ENCODE results near the gene KLHL7.
"Not testable (repeated sequence)": the region's sequence is repeated elsewhere in the genome, so short reads cannot be mapped to it uniquely, and the experiment has no call there.

Gene KLHL7

DNA sequence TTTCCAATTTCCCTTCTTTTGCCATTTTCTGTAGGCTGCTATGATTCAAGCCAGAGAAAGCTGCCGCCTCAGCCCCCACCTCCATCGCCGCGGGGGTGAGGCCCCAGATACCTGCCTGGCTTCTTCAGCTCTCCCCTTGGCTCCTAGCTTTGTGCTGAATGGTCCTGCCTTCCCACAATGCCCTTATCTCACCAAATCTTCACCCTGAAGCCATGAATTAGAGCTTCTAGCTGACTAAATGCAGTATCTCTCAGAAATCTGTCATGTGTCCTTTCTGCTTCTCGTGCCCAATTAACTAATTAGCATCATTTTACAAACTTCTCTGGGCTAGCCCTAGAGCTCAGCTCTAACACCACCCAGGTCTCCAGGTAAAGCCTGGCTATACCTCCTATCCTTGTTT lies 108.8 kb downstream of the KLHL7 start:
- DNase-seq (ENCODE audit: low spot score) = no peak

DNA sequence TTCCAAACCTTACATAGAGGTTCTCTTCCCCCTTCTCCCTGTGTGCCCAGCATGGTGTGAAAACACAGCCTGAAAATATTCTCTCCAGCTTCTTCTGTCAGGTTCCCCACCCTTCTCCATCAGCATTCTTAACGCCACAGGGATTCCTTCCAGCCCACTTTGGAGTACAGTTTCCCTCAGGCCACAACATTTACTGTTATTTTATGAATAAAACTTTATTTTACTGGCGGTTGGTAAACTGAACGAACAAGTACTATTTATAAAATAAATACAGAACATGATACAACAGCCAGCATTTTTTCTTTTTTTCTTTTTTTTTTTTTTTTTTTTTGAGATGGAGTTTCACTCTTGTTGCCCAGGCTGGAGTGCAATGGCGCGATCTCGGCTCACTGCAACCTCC lies 109.4 kb downstream of the KLHL7 start:
- no peak for DNase-seq (ENCODE audit: low spot score)

GRCh38 chr7:23216021-23216420 lies 110.4 kb downstream of the KLHL7 start:
- no peak for DNase-seq (ENCODE audit: low spot score)

- no peak for DNase-seq (ENCODE audit: low spot score)
Measured at GRCh38 chr7:23218196-23218595, 112.6 kb downstream of the KLHL7 start.

- DNase-seq (ENCODE audit: low spot score) = no peak
Measured at GRCh38 chr7:23220690-23221305, 115.2 kb downstream of the KLHL7 start.

DNA sequence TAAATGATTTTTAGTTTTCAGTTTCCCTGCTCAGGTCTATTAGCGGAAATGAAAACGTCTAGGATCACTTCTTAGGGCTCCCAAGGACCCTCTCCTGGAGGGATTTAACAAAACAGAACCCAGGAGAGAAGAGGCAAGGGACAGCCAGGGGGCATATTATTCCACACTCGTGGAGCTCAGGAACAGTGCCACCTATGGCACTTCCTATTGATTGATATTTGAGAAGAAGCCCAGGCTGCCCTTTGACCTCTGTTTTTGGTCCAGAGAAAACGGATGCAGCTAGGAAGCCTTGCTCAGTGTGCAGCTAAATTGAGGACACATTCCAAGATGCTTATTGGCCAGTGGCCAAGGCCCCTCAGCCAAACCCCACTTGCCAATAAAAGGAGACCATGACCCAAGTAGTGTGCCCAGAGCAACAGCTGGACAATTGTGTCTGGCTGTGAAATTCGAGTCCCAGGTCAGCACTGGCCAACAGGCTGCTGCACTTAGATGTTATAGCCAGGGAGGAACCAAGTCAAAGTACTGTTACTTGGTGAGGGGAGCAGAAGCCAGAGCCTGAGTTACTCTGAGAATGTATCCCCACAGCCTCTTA lies 117.0 kb downstream of the KLHL7 start:
- no peak for DNase-seq (ENCODE audit: low spot score)

DNA sequence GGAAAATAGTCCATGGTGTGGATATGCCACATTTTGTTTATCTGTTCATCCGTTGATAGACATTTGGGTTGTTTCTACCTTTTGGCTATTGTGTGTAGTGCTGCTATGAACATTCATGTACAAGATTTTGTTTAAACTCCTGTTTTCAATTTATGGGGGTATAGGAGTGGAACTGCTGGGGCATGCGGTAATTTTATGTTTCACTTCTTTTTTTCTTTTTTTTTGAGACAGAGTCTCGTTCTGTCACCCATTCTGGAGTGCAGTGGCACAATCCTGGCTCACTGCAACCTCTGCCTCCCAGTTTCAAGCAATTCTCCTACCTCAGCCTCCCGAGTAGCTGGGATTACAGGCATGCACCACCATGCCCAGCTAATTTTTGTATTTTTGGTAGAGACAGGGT lies 118.8 kb downstream of the KLHL7 start:
- DNase-seq (ENCODE audit: low spot score) = not testable (repeated sequence)

DNA sequence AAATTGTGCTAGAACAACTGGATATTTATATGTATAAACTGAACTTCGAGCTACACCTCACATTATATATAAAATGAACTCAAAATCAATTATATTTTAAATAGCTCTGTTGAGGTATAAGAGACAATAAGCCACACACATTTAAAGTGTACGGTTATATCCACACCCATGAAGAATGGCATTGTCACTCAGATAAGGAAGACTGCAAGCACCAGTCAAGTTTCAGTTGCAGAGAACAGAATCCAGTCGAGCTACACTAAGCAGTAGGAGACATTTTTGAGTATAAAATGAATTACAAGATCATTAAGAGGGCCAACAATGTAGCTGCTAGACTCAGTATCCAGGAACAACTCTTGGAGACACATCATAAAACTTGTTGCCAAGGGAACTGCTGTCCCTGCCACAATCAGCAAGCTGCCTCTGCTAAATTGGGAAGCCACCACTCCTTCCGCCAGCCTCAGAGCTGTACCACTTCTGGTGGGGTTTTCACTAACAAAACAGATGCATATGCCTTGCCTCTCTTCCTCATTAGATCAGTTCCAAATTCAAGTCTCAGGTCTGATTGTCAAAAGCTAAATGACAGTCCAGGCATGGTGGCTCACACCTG lies 121.4 kb downstream of the KLHL7 start:
- DNase-seq (ENCODE audit: low spot score) = no peak

Data from HuH-7 (cell line).